GM23248 (cell line): ENCODE measurements around the gene ZPBP2. TPM values are rescaled to one million over a fixed set of nuclear protein-coding genes. Genes with fewer than 3 reads are reported as not detected.

Experiments
- DNase-seq: peaks from one replicate; pipeline ENCODE4 v3.0.0-alpha.2; 2015
- H2AFZ ChIP-seq: fragments of 200-600 bp; sonication (generic); 2 replicates; pipeline ENCODE4 v1.6.1; 2016; ENCODE audit warnings: antibody characterized with exemption
- H3F3A ChIP-seq: fragments of 200-600 bp; sonication (generic); 2 replicates; pipeline ENCODE4 v1.6.1; 2016; ENCODE audit warnings: mild to moderate bottlenecking, antibody characterized with exemption, mixed run types; ENCODE audit not compliant: insufficient read depth
- H3K27ac ChIP-seq: fragments of 200-600 bp; sonication (generic); 2 replicates; pipeline ENCODE4 v1.5.1; 2016; ENCODE audit warnings: mild to moderate bottlenecking
- H3K27me3 ChIP-seq: fragments of 200-600 bp; sonication (generic); replicated peaks from 2 replicates; pipeline ENCODE4 v1.6.1; 2016; ENCODE audit warnings: mild to moderate bottlenecking; ENCODE audit not compliant: insufficient read depth
- H3K36me3 ChIP-seq: fragments of 200-600 bp; sonication (generic); 2 replicates; pipeline ENCODE4 v1.6.1; 2016; ENCODE audit warnings: low read depth, mild to moderate bottlenecking
- H3K4me1 ChIP-seq: fragments of 200-600 bp; sonication (generic); 2 replicates; pipeline ENCODE4 v1.6.1; 2016; ENCODE audit warnings: mild to moderate bottlenecking; ENCODE audit not compliant: insufficient read depth
- H3K4me2 ChIP-seq: fragments of 200-600 bp; sonication (generic); one replicate; pipeline ENCODE4 v1.6.1; 2016; ENCODE audit warnings: mild to moderate bottlenecking; ENCODE audit not compliant: unreplicated experiment
- H3K4me3 ChIP-seq: fragments of 200-600 bp; sonication (generic); 2 replicates; pipeline ENCODE4 v1.5.1; 2016; ENCODE audit warnings: mild to moderate bottlenecking
- H3K79me2 ChIP-seq: fragments of 200-600 bp; sonication (generic); 2 replicates; pipeline ENCODE4 v1.6.1; 2016; ENCODE audit warnings: mild to moderate bottlenecking; ENCODE audit not compliant: insufficient read depth
- H3K9ac ChIP-seq: fragments of 200-600 bp; sonication (generic); 2 replicates; pipeline ENCODE4 v1.6.1; 2016; ENCODE audit warnings: mild to moderate bottlenecking
- H3K9me2 ChIP-seq: fragments of 200-600 bp; sonication (generic); 2 replicates; pipeline ENCODE4 v1.6.1; 2016; ENCODE audit warnings: mixed run types, mild to moderate bottlenecking, moderate library complexity; ENCODE audit not compliant: insufficient read depth
- H3K9me3 ChIP-seq: fragments of 200-600 bp; sonication (generic); one replicate; pipeline ENCODE4 v1.6.1; 2017; ENCODE audit warnings: low read depth
- H4K20me1 ChIP-seq: fragments of 200-600 bp; sonication (generic); 2 replicates; pipeline ENCODE4 v1.6.0; 2016; ENCODE audit not compliant: insufficient read depth
- EZH2 ChIP-seq: fragments of 200-600 bp; sonication (generic); IDR thresholded peaks from 2 replicates; pipeline ENCODE4 v1.6.1; 2018; ENCODE audit warnings: antibody characterized with exemption, mild to moderate bottlenecking; ENCODE audit not compliant: insufficient read depth, poor library complexity, severe bottlenecking
- EZH2phosphoT487 ChIP-seq: fragments of 200-600 bp; sonication (generic); IDR thresholded peaks from 2 replicates; pipeline ENCODE4 v1.6.1; 2018; ENCODE audit warnings: antibody characterized with exemption, moderate library complexity, mild to moderate bottlenecking, low read depth; ENCODE audit not compliant: insufficient read depth
- WGBS, 2 experiments: methylation state at CpG; one replicate each; pipeline ENCODE4 v1.1.6; 2015 to 2017; ENCODE audit warnings: low lambda C conversion rate in 2 of 2, low coverage in 1 of 2; ENCODE audit errors: missing lambda C conversion rate in 2 of 2; 5-methylcytosine and 5-hydroxymethylcytosine counted together
- in situ Hi-C: fragments of 300-500 bp; cut with MboI; formaldehyde crosslinking; loops from 2 replicates; pipeline ENCODE4 v1.15.0; 2020
- polyA plus RNA-seq: library from polyadenylated mRNA; unstranded; fragments of >200 nt; fragmentation: Nextera tagmentation; extraction: Ambion mirVana; gene quantifications from 2 replicates; pipeline ENCODE4 v1.2.1, GENCODE V29; 2016
- total RNA-seq: library from RNA; depleted of rRNA; stranded (reverse); fragments of >200 nt; shearing (Covaris generic); gene quantifications from 2 replicates; pipeline ENCODE4 v1.2.3, GENCODE V29; 2014

The ZPBP2 gene
- total and polyA plus RNA-seq, 2 experiments from 2014 or later, result not detected

GRCh38 chr17:39919087-39919683 lies 51.2 kb downstream of the ZPBP2 start:
- H3F3A ChIP-seq, result 0 out of 2 replicates have a peak, but pooled peaks cover under 1% of the 10 kb centered on the region

GRCh38 chr17:39920218-39921210 lies 52.5 kb downstream of the ZPBP2 start:
- Histone ChIP-seq H3K27me3 (no peaks in the 10 kb centered on the region), H3K36me3 (peaks cover 20% of the 10 kb centered on the region), H3K9ac (no peak overlapping the region), H3K4me3 (no peak overlapping the region), H3K4me1 (peaks cover 19% of the 10 kb centered on the region), H3K9me3 (no peaks in the 10 kb centered on the region), H3K27ac (no peak overlapping the region), H2AFZ (no peak overlapping the region), H3K9me2 (no peaks in the 10 kb centered on the region), H3K4me2 (no peak overlapping the region), H3F3A (0 out of 2 replicates have a peak, but pooled peaks cover 6% of the 10 kb centered on the region), H3K79me2 (peaks cover 34% of the 10 kb centered on the region), H4K20me1 (no peaks in the 10 kb centered on the region)
- WGBS, 2 experiments, result 82 to 85% methylated on average over 18 to 19 of the region's 19 CpGs
- in situ Hi-C loops, result no loop called here
- TF ChIP-seq EZH2, result no peak
- TF ChIP-seq EZH2phosphoT487, result no peak
- DNase-seq, result no peak

More at GRCh38 chr17:39919087-39919683, 51.2 kb downstream of the ZPBP2 start:
- no peak overlapping the region for H3K4me2 ChIP-seq
- DNase-seq, result no peak
- in situ Hi-C loops, result no loop called here
- no peak overlapping the region for H3K27ac ChIP-seq
- no peak overlapping the region for H3K9ac ChIP-seq
- peaks cover 20% of the 10 kb centered on the region for H3K36me3 ChIP-seq
- H4K20me1 ChIP-seq, result no peaks in the 10 kb centered on the region
- TF ChIP-seq EZH2phosphoT487 (no peak), EZH2 (no peak)
- H3K9me3 ChIP-seq, result no peaks in the 10 kb centered on the region
- no peaks in the 10 kb centered on the region for H3K27me3 ChIP-seq
- H3K4me1 ChIP-seq, result peaks cover 7% of the 10 kb centered on the region
- peaks cover 20% of the 10 kb centered on the region for H3K79me2 ChIP-seq
- 94 to 95% methylated on average over 9 of the region's 9 CpGs for WGBS, 2 experiments
- no peak overlapping the region for H3K4me3 ChIP-seq
- no peak overlapping the region for H2AFZ ChIP-seq
- no peaks in the 10 kb centered on the region for H3K9me2 ChIP-seq

GRCh38 chr17:39921323-39921722 lies 53.3 kb downstream of the ZPBP2 start:
- Histone ChIP-seq H3K4me3 (no peak overlapping the region), H3K4me1 (peaks cover 26% of the 10 kb centered on the region), H3K27me3 (no peaks in the 10 kb centered on the region), H3K9me2 (no peaks in the 10 kb centered on the region), H3K36me3 (peaks cover 20% of the 10 kb centered on the region), H3F3A (0 out of 2 replicates have a peak, but pooled peaks cover 6% of the 10 kb centered on the region), H3K4me2 (no peak overlapping the region), H3K79me2 (peaks cover 42% of the 10 kb centered on the region), H3K9ac (no peak overlapping the region), H3K27ac (no peak overlapping the region), H4K20me1 (no peaks in the 10 kb centered on the region), H2AFZ (no peak overlapping the region), H3K9me3 (no peaks in the 10 kb centered on the region)
- WGBS, 2 experiments, result 79 to 100% methylated on average over 3 to 5 of the region's 5 CpGs
- no peak for DNase-seq
- TF ChIP-seq EZH2phosphoT487, result no peak
- TF ChIP-seq EZH2, result no peak
- in situ Hi-C loops, result no loop called here

GRCh38 chr17:39922006-39922405 lies 54.0 kb downstream of the ZPBP2 start:
- Histone ChIP-seq H3K9me2 (no peaks in the 10 kb centered on the region), H2AFZ (no peak overlapping the region), H3K36me3 (peaks cover 20% of the 10 kb centered on the region), H3K27me3 (no peaks in the 10 kb centered on the region), H4K20me1 (no peaks in the 10 kb centered on the region), H3K79me2 (peaks cover 49% of the 10 kb centered on the region), H3K9me3 (no peaks in the 10 kb centered on the region), H3K4me3 (no peak overlapping the region), H3F3A (0 out of 2 replicates have a peak, but pooled peaks cover 6% of the 10 kb centered on the region), H3K27ac (no peak overlapping the region), H3K9ac (no peak overlapping the region), H3K4me2 (no peak overlapping the region), H3K4me1 (peaks cover 27% of the 10 kb centered on the region)
- in situ Hi-C loops, result no loop called here
- WGBS, 2 experiments, result 91 to 92% methylated on average over 6 of the region's 6 CpGs
- no peak for DNase-seq
- TF ChIP-seq EZH2, result no peak
